Glutamatergic neuron (in vitro differentiated cells): Measurements from ENCODE around the gene BTRC. TPM values are rescaled to one million over a fixed set of nuclear protein-coding genes. Genes with fewer than 3 reads are reported as not detected.

Source experiments
- DNase-seq: peaks from one replicate; pipeline ENCODE4 v3.0.0; 2022
- H3K27ac Mint-ChIP-seq: one replicate; pipeline ENCODE4 v1.8.0; 2020; ENCODE audit warnings: mild to moderate bottlenecking, mixed read lengths, inconsistent platforms; ENCODE audit not compliant: unreplicated experiment
- H3K27me3 Mint-ChIP-seq: one replicate; pipeline ENCODE4 v1.8.0; 2020; ENCODE audit warnings: mild to moderate bottlenecking, moderate library complexity, mixed read lengths, inconsistent platforms; ENCODE audit not compliant: unreplicated experiment
- H3K36me3 Mint-ChIP-seq: one replicate; pipeline ENCODE4 v1.8.0; 2020; ENCODE audit warnings: mild to moderate bottlenecking, mixed read lengths, inconsistent platforms; ENCODE audit not compliant: unreplicated experiment
- H3K4me1 Mint-ChIP-seq: one replicate; pipeline ENCODE4 v1.8.0; 2020; ENCODE audit warnings: mild to moderate bottlenecking, low read depth, mixed read lengths, inconsistent platforms; ENCODE audit not compliant: unreplicated experiment
- H3K4me3 Mint-ChIP-seq: one replicate; pipeline ENCODE4 v1.8.0; 2020; ENCODE audit warnings: mild to moderate bottlenecking, mixed read lengths, inconsistent platforms; ENCODE audit not compliant: unreplicated experiment
- H3K9me3 Mint-ChIP-seq: one replicate; pipeline ENCODE4 v1.8.0; 2020; ENCODE audit warnings: mild to moderate bottlenecking, moderate library complexity, mixed read lengths, inconsistent platforms; ENCODE audit not compliant: unreplicated experiment
- CTCF ChIP-seq: fragments of 200-600 bp; sonication (generic); IDR thresholded peaks from one replicate; pipeline ENCODE4 v1.5.0; 2021; ENCODE audit not compliant: partially characterized antibody, unreplicated experiment
- total RNA-seq: library from RNA; stranded (reverse); fragmentation: NEBNext Ultra II Directional; extraction: Animal tissue kit (Norgen Biotek cat#: 25700); gene quantifications from one replicate; pipeline ENCODE4 v1.2.1, GENCODE V29; 2021; ENCODE audit not compliant: unreplicated experiment

Gene BTRC
- total RNA-seq, 1 donor from 2014 or later, result 28.9 TPM

- no peak for TF ChIP-seq CTCF
- no peaks in the 10 kb centered on the region for H3K36me3 Mint-ChIP-seq
- H3K4me3 Mint-ChIP-seq, result no peak overlapping the region
- peaks cover 13% of the 10 kb centered on the region for H3K9me3 Mint-ChIP-seq
- peaks cover 18% of the 10 kb centered on the region for H3K27me3 Mint-ChIP-seq
- H3K27ac Mint-ChIP-seq, result peak overlapping the region; percentile 29
- peaks cover 5% of the 10 kb centered on the region for H3K4me1 Mint-ChIP-seq
- DNase-seq, result no peak
These were observed 213.4 kb downstream of the BTRC start for GRCh38 chr10:101567165-101568006.

GRCh38 chr10:101568054-101568745, 214.2 kb downstream of the BTRC start:
- no peak for DNase-seq
- Mint-ChIP-seq H3K27ac (no peak overlapping the region), H3K9me3 (peaks cover 12% of the 10 kb centered on the region), H3K4me1 (peaks cover 5% of the 10 kb centered on the region), H3K36me3 (peaks cover 3% of the 10 kb centered on the region), H3K27me3 (peaks cover 18% of the 10 kb centered on the region), H3K4me3 (no peak overlapping the region)
- no peak for TF ChIP-seq CTCF

- H3K27me3 Mint-ChIP-seq, result peaks cover 16% of the 10 kb centered on the region
- H3K27ac Mint-ChIP-seq, result no peak overlapping the region
- H3K4me1 Mint-ChIP-seq, result peaks cover 5% of the 10 kb centered on the region
- H3K9me3 Mint-ChIP-seq, result peaks cover 10% of the 10 kb centered on the region
- peaks cover 3% of the 10 kb centered on the region for H3K36me3 Mint-ChIP-seq
- no peak for TF ChIP-seq CTCF
- DNase-seq, result peak; percentile 47
- peak overlapping the region; percentile 65 for H3K4me3 Mint-ChIP-seq
These were observed 215.3 kb downstream of the BTRC start for GRCh38 chr10:101569323-101569621.

GRCh38 chr10:101569622-101570427, 215.9 kb downstream of the BTRC start:
- Mint-ChIP-seq H3K27me3 (peaks cover 16% of the 10 kb centered on the region), H3K9me3 (peaks cover 10% of the 10 kb centered on the region), H3K36me3 (peaks cover 3% of the 10 kb centered on the region), H3K4me3 (peak overlapping the region; percentile 81), H3K27ac (no peak overlapping the region), H3K4me1 (peaks cover 7% of the 10 kb centered on the region)
- TF ChIP-seq CTCF, result peak; percentile 98
- peak; percentile 89 for DNase-seq
